IPS DF 19.7 (cell line): ENCODE measurements around the gene SPTLC3.

Experiments used
- DNase-seq: peaks from one replicate; pipeline ENCODE4 v3.0.0-alpha.2; 2013; ENCODE audit warnings: low read depth, low spot score

Gene SPTLC3

DNA sequence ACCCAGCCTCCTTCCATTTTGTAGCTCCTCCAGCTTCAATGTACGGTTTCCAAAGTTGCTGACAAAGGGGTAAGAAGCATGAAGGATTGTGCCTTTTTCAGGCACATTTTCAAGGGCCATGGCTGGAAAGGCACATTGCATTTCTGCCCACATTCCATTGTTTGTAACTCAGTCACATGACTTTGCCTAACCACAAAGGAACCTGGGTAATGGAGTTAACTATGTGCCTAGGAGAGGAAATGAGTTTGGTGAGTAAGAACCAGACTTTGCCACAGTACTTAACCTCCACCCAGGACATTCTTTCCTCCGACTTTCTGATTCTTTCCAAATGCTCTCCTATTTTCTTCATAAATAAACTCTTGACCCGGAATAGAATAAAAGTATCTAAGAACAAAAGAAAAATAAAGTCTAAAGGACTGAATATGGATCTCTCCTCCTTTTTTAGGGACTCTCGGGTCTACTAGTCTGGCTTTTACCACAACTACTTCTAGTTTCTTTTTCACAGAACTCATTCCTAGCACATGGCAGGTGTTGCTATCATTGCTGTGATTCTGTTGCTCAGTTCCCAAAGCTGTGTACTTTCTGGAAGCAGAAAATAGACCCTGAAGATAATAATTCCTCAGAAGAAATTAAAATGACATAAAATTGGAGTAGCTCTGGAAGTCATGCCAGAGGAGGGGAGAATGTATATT, 130.8 kb downstream of the SPTLC3 start:
- DNase-seq, result no peak

GRCh38 chr20:13140201-13140600, 131.4 kb downstream of the SPTLC3 start:
- DNase-seq, result no peak

DNA sequence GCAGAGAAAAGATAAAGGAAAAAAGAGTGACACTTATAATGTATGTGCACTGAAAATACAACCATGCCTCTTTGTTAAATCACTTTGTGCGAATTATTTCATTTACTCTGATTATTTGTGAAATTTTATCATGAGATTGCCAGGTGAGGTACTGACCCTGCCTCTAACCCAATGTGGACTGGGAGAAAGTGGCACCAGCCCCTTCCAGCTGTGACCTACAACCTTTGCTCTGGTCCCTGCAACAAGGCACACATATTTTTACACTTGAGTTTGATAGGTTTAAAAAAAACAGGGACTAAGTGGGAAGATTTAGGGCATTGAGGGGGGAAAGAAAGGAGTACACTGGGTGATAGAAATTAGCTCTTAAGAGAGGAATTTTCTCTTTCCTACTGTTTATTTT, 132.0 kb downstream of the SPTLC3 start:
- no peak for DNase-seq

DNA sequence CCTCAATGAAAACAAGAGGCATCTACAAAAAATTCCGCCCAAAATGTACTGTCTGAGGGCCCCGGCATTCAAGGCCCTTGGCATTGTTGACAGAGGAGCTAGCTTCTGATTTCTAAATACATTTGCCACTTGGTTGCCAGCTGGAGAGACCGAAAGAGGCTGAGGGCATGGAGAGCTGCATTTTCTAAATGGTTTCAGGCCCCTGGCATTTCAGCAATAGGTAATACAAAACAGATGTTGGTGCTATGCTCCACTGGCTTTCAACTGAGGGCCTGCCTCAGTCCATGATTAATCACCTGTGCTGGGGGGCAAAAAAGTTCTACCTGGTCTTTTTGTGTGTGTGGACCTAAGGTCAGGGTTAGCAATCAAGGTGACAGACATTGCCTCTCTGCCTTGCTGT, 132.8 kb downstream of the SPTLC3 start:
- DNase-seq, result no peak

GRCh38 chr20:13142143-13142542, 133.4 kb downstream of the SPTLC3 start:
- no peak for DNase-seq

- DNase-seq, result no peak
These were observed 138.5 kb downstream of the SPTLC3 start for GRCh38 chr20:13147071-13147963.

DNA sequence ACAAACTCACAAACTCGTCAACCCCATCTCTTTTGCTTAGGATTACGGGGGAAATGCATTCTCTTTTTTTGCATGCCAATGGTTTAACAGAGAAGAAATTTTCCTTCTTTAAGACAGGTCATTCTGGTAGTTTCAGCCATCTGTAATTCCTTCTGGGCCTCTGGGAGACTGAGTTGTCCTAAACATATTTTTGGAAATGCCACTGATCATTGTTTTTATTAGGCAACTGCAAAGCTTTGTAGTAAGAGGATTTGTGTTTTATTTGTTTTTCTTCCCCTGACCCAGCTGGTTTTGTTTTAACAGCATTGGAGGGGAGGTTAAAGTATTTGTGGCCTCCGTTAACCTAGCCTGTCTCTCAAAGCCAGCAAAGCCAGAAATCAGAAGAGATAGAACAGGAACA, 139.2 kb downstream of the SPTLC3 start:
- no peak for DNase-seq

DNA sequence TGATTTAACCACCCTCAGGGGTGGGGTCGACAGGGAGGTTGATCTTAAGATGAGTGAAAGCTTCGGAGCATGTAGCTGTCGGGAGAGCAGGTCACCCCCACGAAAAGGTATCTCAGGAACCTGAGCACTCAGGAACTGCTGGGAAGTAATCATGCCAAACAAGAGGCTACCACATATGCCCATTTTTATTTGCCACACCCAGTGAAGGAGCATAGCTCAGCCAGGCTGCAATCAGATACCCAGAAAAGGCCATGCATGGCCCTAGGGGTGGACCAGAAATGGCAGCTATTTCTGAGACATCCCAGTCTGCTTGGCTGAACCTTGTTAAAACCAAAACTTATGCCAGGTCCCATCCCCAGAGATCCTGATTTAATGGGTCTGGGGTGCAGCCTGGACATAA, 139.6 kb downstream of the SPTLC3 start:
- no peak for DNase-seq

GRCh38 chr20:13148961-13149360, 140.2 kb downstream of the SPTLC3 start:
- DNase-seq, result no peak

- DNase-seq, result no peak
These were observed 140.8 kb downstream of the SPTLC3 start for GRCh38 chr20:13149371-13150105.

DNA sequence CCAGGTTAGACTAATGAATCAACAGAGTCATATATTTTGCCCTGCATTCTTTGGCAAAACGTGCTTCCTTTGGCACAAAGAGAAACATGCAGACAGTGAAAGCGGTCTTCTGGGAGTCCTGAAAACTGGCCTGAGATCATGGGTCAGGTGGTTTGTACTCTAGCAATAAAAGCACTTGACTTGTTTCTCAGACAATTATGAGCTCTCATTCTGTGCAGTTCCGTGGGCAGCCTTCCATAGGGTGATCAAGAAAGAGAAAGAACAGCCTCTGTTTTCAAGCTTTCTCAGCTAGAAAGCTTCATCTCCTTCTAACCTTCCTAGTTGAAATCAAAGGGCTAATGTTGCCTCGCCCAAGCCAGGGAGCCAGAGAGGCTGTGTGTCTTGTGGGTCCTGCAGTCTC, 149.6 kb downstream of the SPTLC3 start:
- no peak for DNase-seq

GRCh38 chr20:13159889-13160288, 151.1 kb downstream of the SPTLC3 start:
- no peak for DNase-seq

GRCh38 chr20:13165203-13165602, 156.4 kb downstream of the SPTLC3 start:
- DNase-seq, result no peak

DNA sequence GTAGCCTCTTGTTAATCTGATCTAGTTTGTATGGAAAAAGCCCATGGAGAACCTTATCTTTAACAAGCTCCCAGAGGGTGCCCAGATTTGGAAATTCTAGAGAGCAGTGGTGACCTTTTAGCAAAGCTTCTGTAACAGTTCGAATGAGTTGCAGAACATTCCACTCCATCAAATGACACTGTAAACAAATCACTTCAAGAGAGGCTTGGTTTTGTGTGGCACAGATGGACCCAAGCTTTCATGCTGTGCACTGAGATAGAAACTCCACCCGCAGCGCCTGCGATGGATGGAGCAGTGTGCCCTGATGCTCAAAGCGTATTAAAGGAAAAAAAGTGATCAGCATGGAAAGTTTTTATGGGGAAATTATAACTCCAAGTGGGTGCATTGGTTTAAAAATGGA, 157.2 kb downstream of the SPTLC3 start:
- DNase-seq, result no peak

DNA sequence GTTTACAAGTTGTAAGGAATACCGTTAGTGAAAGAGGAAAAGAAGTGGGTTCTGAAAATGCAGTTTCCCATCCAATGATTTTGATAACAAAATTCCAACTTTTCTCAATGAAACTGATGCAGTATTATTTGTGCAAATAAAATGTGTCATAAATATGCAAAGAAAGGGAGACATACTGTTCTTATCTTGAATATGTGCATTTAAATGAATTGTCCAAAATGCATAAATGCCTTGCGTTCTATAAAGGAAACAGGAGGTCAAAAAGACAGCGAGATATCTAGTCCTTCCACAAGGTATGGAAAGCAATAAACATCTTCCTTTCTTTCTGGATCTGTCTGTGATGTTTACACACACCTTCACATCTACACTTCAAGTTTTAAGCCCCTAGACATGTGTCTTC, 157.7 kb downstream of the SPTLC3 start:
- no peak for DNase-seq

DNA sequence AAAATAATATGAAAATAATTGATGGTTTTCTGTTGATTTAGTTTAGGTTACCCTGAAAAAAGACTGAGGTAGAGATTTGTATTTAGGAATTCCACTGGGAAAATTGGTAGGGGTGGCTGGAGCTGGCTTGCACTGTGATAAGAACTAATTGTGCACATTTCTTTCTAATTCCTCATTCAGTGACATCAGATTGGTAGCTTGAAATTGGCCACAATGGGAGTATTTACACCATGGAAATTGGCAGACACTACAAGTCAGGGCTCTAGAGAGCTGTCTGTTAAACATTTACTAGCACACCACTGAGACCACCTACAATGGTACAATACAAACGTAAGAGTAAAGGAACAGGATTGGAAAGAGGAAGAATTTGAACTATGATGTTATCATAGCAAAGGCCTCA, 160.3 kb downstream of the SPTLC3 start:
- DNase-seq, result no peak

DNA sequence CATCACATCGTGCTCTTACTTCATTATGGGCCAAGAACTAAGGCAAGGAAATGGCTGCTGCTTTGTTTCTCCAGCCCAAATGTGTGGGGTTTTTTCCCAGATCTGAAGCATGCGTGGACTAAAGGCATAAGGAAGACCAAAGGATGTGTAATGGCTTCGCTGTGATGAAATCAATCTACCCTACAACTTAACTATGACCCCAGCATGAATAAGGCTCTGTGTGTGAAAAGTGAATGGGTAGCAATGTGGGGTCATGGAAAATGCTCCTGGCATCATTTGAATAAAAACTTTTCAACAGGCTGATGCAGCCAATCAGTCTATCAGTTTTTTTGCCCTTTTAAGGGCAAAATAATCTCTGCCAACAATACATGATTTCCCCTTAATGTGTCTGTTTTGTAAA, 162.0 kb downstream of the SPTLC3 start:
- no peak for DNase-seq

GRCh38 chr20:13173201-13173600, 164.4 kb downstream of the SPTLC3 start:
- DNase-seq, result no peak

DNA sequence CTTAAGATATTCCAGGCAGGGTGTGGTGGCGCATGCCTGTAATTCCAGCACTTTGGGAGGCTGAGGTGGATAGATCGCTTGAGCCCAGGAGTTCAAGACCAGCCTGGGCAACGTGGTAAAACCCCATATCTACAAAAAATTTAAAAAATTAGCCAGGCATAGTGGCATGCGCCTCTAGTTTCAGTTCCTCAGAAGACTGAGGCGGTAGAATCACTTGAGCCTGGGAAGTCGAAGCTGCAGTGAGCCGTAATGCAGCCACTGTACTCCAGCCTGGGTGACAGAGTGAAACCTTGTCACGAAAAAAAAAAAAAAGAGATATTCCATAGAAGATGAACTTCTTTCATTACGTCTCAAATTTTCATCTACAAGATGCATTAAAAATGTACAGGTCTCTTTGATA, 165.6 kb downstream of the SPTLC3 start:
- DNase-seq, result no peak

DNA sequence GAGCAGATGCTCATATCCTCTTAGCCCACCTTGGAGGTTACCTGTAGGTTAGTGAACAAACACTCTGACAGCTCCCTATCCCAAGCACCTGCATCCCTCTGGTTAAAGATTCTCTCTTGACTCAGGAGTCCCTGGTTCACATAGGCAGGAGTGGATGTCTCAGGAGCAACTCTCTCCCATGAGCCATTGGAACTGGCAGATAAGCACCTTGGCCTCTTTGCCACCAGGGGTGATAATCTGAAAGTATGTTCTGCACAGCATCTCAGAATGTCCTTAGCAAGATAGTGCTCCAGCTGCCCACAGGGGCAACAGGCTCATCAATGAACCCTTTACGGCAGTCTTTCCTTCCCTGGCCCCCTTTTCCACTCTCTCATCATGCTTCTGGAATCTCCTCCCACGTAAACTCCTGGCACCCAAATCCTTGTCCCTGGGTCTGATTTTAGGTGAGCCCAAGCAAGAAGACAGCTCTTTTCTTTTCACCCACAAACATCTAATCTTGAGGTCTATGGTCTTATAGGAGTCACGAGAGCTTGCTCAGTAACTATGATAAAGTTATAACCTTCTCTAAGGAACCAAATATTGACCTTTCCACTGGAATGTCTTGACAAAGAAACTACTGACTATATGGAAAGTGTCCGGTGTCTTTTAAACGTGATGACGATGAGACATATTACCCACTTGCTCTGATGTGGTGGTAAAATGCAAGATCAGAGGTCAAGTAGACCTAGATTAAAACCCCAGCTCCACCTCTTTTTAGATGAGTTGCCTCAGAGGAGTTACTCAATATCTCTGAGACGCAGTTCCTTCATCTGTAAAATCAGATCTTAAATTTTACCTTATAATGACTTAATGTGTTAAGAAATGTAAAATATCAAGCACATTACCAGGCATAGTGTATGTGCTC, 172.5 kb downstream of the SPTLC3 start:
- no peak for DNase-seq

DNA sequence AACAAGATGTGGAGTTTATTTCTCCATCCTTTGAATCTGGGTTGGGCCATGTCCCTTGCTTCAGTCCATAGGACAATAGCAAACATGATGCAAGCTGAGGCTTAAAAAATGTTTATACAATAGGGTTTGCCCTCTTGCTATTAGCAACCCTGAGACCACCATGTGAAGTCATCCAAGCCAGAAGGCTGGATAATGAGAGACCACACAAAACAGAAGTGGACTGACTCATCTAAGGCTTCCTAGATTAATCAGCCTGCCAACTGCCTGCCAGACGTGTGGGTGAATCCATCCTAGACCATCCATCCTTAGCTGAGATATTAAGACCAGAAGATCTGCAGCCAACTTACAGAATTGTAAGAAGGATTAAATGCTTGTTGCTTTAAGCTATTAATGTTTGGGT, 174.2 kb downstream of the SPTLC3 start:
- DNase-seq, result no peak
